ENCODE results near the gene RARB. TPM values are rescaled to one million over a fixed set of nuclear protein-coding genes. Genes with fewer than 3 reads are reported as not detected.

The RARB gene
- total and polyA plus RNA-seq, 5 donors from 2014 or later, result 0.12 to 0.20 TPM; not detected in 3

GRCh38 chr3:25564075-25564474 is 136.0 kb downstream of the RARB start:
- H3K9me3 ChIP-seq (ENCODE audit: control insufficient read depth in 2 of 2, low read length in 2 of 2), result no peaks in the 10 kb centered on the region
- DNase-seq (no peak), ATAC-seq (ENCODE audit: low read depth in 2 of 2) (no peak)
- Mint-ChIP-seq H3K27ac (no peak overlapping the region), H3K4me3 (no peak overlapping the region), H3K36me3 (no peaks in the 10 kb centered on the region), H3K9me3 (peaks cover 0 to 1% (median 0%) of the 10 kb centered on the region in 7 donors), H3K4me1 (no peaks in the 10 kb centered on the region), H3K27me3 (no peaks in the 10 kb centered on the region)
- no peaks in the 10 kb centered on the region for H3K4me1 ChIP-seq (ENCODE audit: control insufficient read depth, insufficient read depth, low read length, poor library complexity, severe bottlenecking)
- H3K36me3 ChIP-seq (ENCODE audit: control insufficient read depth, insufficient read depth, low read length), result no peaks in the 10 kb centered on the region
- no peak overlapping the region for H3K27ac ChIP-seq (ENCODE audit: insufficient read depth, low read length, poor library complexity, severe bottlenecking)
- H3K27me3 ChIP-seq (ENCODE audit: control insufficient read depth, insufficient read depth, low read length), result no peaks in the 10 kb centered on the region
- H3K4me3 ChIP-seq (ENCODE audit: low read depth, low read length), result no peak overlapping the region

GRCh38 chr3:25565807-25566206 is 137.7 kb downstream of the RARB start:
- H3K9me3 ChIP-seq (ENCODE audit: control insufficient read depth in 2 of 2, low read length in 2 of 2), result no peaks in the 10 kb centered on the region
- H3K4me1 Mint-ChIP-seq, result no peaks in the 10 kb centered on the region
- no peaks in the 10 kb centered on the region for H3K36me3 ChIP-seq (ENCODE audit: control insufficient read depth, insufficient read depth, low read length)
- H3K27ac Mint-ChIP-seq, result no peak overlapping the region
- H3K4me3 ChIP-seq (ENCODE audit: low read depth, low read length), result no peak overlapping the region
- H3K36me3 Mint-ChIP-seq, result no peaks in the 10 kb centered on the region
- H3K27me3 Mint-ChIP-seq, result no peaks in the 10 kb centered on the region
- no peak overlapping the region for H3K4me3 Mint-ChIP-seq
- H3K4me1 ChIP-seq (ENCODE audit: control insufficient read depth, insufficient read depth, low read length, poor library complexity, severe bottlenecking), result no peaks in the 10 kb centered on the region
- no peaks in the 10 kb centered on the region for H3K27me3 ChIP-seq (ENCODE audit: control insufficient read depth, insufficient read depth, low read length)
- ATAC-seq (ENCODE audit: low read depth in 2 of 2) (no peak), DNase-seq (no peak)
- H3K9me3 Mint-ChIP-seq, result no peaks in the 10 kb centered on the region
- no peak overlapping the region for H3K27ac ChIP-seq (ENCODE audit: insufficient read depth, low read length, poor library complexity, severe bottlenecking)

GRCh38 chr3:25566358-25566920 is 138.4 kb downstream of the RARB start:
- H3K27ac Mint-ChIP-seq, result no peak overlapping the region

GRCh38 chr3:25567388-25567787 is 139.3 kb downstream of the RARB start:
- Histone ChIP-seq H3K36me3 (ENCODE audit: control insufficient read depth, insufficient read depth, low read length) (no peaks in the 10 kb centered on the region), H3K27ac (ENCODE audit: insufficient read depth, low read length, poor library complexity, severe bottlenecking) (no peak overlapping the region), H3K27me3 (ENCODE audit: control insufficient read depth, insufficient read depth, low read length) (no peaks in the 10 kb centered on the region), H3K9me3 (ENCODE audit: control insufficient read depth in 2 of 2, low read length in 2 of 2) (no peaks in the 10 kb centered on the region), H3K4me1 (ENCODE audit: control insufficient read depth, insufficient read depth, low read length, poor library complexity, severe bottlenecking) (no peaks in the 10 kb centered on the region), H3K4me3 (ENCODE audit: low read depth, low read length) (no peak overlapping the region)
- DNase-seq, result no peak
- Mint-ChIP-seq H3K27ac (no peak overlapping the region), H3K36me3 (no peaks in the 10 kb centered on the region), H3K27me3 (no peaks in the 10 kb centered on the region), H3K4me1 (no peaks in the 10 kb centered on the region), H3K4me3 (no peak overlapping the region), H3K9me3 (no peaks in the 10 kb centered on the region)
- ATAC-seq (ENCODE audit: low read depth in 2 of 2), result no peak

More at GRCh38 chr3:25566358-25566920, 138.4 kb downstream of the RARB start:
- Histone ChIP-seq H3K36me3 (ENCODE audit: control insufficient read depth, insufficient read depth, low read length) (no peaks in the 10 kb centered on the region), H3K9me3 (ENCODE audit: control insufficient read depth in 2 of 2, low read length in 2 of 2) (no peaks in the 10 kb centered on the region), H3K27ac (ENCODE audit: insufficient read depth, low read length, poor library complexity, severe bottlenecking) (no peak overlapping the region), H3K4me3 (ENCODE audit: low read depth, low read length) (no peak overlapping the region), H3K4me1 (ENCODE audit: control insufficient read depth, insufficient read depth, low read length, poor library complexity, severe bottlenecking) (no peaks in the 10 kb centered on the region), H3K27me3 (ENCODE audit: control insufficient read depth, insufficient read depth, low read length) (no peaks in the 10 kb centered on the region)
- no peaks in the 10 kb centered on the region for H3K36me3 Mint-ChIP-seq
- ATAC-seq (ENCODE audit: low read depth in 2 of 2) (no peak), DNase-seq (no peak)
- no peak overlapping the region for H3K4me3 Mint-ChIP-seq
- no peaks in the 10 kb centered on the region for H3K9me3 Mint-ChIP-seq
- no peaks in the 10 kb centered on the region for H3K4me1 Mint-ChIP-seq
- no peaks in the 10 kb centered on the region for H3K27me3 Mint-ChIP-seq

- DNase-seq (no peak), ATAC-seq (ENCODE audit: low read depth in 2 of 2) (no peak)
- Mint-ChIP-seq H3K27me3 (no peaks in the 10 kb centered on the region), H3K36me3 (no peaks in the 10 kb centered on the region), H3K9me3 (no peaks in the 10 kb centered on the region), H3K27ac (no peak overlapping the region), H3K4me1 (no peaks in the 10 kb centered on the region), H3K4me3 (no peak overlapping the region)
- Histone ChIP-seq H3K27me3 (ENCODE audit: control insufficient read depth, insufficient read depth, low read length) (no peaks in the 10 kb centered on the region), H3K9me3 (ENCODE audit: control insufficient read depth in 2 of 2, low read length in 2 of 2) (no peaks in the 10 kb centered on the region), H3K4me1 (ENCODE audit: control insufficient read depth, insufficient read depth, low read length, poor library complexity, severe bottlenecking) (no peaks in the 10 kb centered on the region), H3K27ac (ENCODE audit: insufficient read depth, low read length, poor library complexity, severe bottlenecking) (no peak overlapping the region), H3K36me3 (ENCODE audit: control insufficient read depth, insufficient read depth, low read length) (no peaks in the 10 kb centered on the region), H3K4me3 (ENCODE audit: low read depth, low read length) (no peak overlapping the region)
Observed at GRCh38 chr3:25567806-25568524, 139.9 kb downstream of the RARB start.

- Histone ChIP-seq H3K36me3 (ENCODE audit: control insufficient read depth, insufficient read depth, low read length) (no peaks in the 10 kb centered on the region), H3K27ac (ENCODE audit: insufficient read depth, low read length, poor library complexity, severe bottlenecking) (no peak overlapping the region), H3K4me3 (ENCODE audit: low read depth, low read length) (no peak overlapping the region), H3K4me1 (ENCODE audit: control insufficient read depth, insufficient read depth, low read length, poor library complexity, severe bottlenecking) (no peaks in the 10 kb centered on the region), H3K9me3 (ENCODE audit: control insufficient read depth in 2 of 2, low read length in 2 of 2) (no peaks in the 10 kb centered on the region), H3K27me3 (ENCODE audit: control insufficient read depth, insufficient read depth, low read length) (no peaks in the 10 kb centered on the region)
- Mint-ChIP-seq H3K27me3 (no peaks in the 10 kb centered on the region), H3K27ac (no peak overlapping the region), H3K36me3 (no peaks in the 10 kb centered on the region), H3K9me3 (no peaks in the 10 kb centered on the region), H3K4me1 (no peaks in the 10 kb centered on the region), H3K4me3 (no peak overlapping the region)
- ATAC-seq (ENCODE audit: low read depth in 2 of 2), result no peak
- no peak for DNase-seq
Observed at GRCh38 chr3:25568525-25569078, 140.5 kb downstream of the RARB start.

- H3K4me1 Mint-ChIP-seq, result no peaks in the 10 kb centered on the region
- H3K27me3 Mint-ChIP-seq, result no peaks in the 10 kb centered on the region
- no peak overlapping the region for H3K4me3 ChIP-seq (ENCODE audit: low read depth, low read length)
- ATAC-seq (ENCODE audit: low read depth in 2 of 2), result no peak
- peaks cover 0 to 2% (median 0%) of the 10 kb centered on the region in 7 donors for H3K9me3 Mint-ChIP-seq
- no peaks in the 10 kb centered on the region for H3K4me1 ChIP-seq (ENCODE audit: control insufficient read depth, insufficient read depth, low read length, poor library complexity, severe bottlenecking)
- DNase-seq, result no peak
- no peaks in the 10 kb centered on the region for H3K9me3 ChIP-seq (ENCODE audit: control insufficient read depth in 2 of 2, low read length in 2 of 2)
- H3K36me3 Mint-ChIP-seq, result no peaks in the 10 kb centered on the region
- no peaks in the 10 kb centered on the region for H3K27me3 ChIP-seq (ENCODE audit: control insufficient read depth, insufficient read depth, low read length)
- H3K4me3 Mint-ChIP-seq, result no peak overlapping the region
- H3K27ac Mint-ChIP-seq, result no peak overlapping the region
- no peak overlapping the region for H3K27ac ChIP-seq (ENCODE audit: insufficient read depth, low read length, poor library complexity, severe bottlenecking)
- no peaks in the 10 kb centered on the region for H3K36me3 ChIP-seq (ENCODE audit: control insufficient read depth, insufficient read depth, low read length)
Observed at GRCh38 chr3:25571285-25571684, 143.2 kb downstream of the RARB start.

- Histone ChIP-seq H3K4me1 (ENCODE audit: control insufficient read depth, insufficient read depth, low read length, poor library complexity, severe bottlenecking) (no peaks in the 10 kb centered on the region), H3K4me3 (ENCODE audit: low read depth, low read length) (no peak overlapping the region), H3K27me3 (ENCODE audit: control insufficient read depth, insufficient read depth, low read length) (no peaks in the 10 kb centered on the region), H3K27ac (ENCODE audit: insufficient read depth, low read length, poor library complexity, severe bottlenecking) (no peak overlapping the region), H3K9me3 (ENCODE audit: control insufficient read depth in 2 of 2, low read length in 2 of 2) (no peaks in the 10 kb centered on the region), H3K36me3 (ENCODE audit: control insufficient read depth, insufficient read depth, low read length) (no peaks in the 10 kb centered on the region)
- Mint-ChIP-seq H3K4me3 (no peak overlapping the region), H3K9me3 (peaks cover 0 to 4% (median 0%) of the 10 kb centered on the region in 7 donors), H3K36me3 (no peaks in the 10 kb centered on the region), H3K27ac (no peak overlapping the region), H3K27me3 (no peaks in the 10 kb centered on the region), H3K4me1 (no peaks in the 10 kb centered on the region)
- ATAC-seq (ENCODE audit: low read depth in 2 of 2) (no peak), DNase-seq (no peak)
Observed at GRCh38 chr3:25572336-25572735, 144.3 kb downstream of the RARB start.

Data from CD4-positive, CD25-positive, alpha-beta regulatory T cell (primary cell).